ENCODE measurements around the gene FBXO10. TPM values are rescaled to one million over a fixed set of nuclear protein-coding genes. Genes with fewer than 3 reads are reported as not detected.

The FBXO10 gene
- total and polyA plus RNA-seq, 10 of the 15 experiments (the other 5 are each of a cell fraction or from before 2014, with no cell fraction given), result 1.6 to 17.2 (median 9.6) TPM

DNA sequence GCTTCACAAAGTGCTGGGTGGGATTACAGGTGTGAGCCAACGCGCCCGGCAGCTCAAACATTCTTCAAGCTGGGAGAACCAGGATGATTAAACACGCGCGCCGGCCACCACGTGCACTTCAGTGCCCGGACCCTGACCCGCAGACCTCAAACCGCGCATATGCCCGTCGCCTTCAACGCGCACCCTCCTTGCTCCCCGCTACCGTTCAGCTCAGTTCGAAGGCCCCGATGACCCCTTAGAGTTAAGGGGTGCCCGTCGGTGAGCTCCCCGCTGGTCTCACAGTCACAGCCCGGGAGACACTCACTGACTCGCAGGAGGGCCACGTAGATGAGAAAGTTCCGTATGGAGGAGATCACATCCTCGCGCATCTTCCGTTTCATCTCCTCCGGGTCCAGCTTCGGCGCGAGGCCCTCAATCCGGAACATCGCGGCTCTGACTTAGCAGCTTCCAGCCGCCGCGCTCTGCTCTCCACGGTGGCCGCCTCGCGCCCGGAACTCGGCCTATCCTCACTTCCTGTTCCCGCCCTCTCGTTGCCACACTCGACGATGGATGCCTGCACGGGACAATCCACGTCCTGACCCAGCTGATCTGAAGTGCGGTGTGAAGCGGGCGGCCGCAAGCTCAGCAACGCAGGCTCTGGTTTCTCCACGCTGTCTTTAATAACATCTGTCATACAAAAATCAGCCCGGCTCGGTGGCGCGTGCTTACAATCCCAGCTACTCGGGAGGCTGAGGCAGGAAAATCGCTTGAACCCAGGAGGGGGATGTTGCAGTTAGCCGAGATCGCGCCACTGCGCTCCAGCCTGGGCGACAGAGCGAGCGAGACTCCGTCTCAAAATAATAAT, 16.1 kb upstream of the FBXO10 start, which contains the start of gene TOMM5 (continued):
- TF ChIP-seq MYB (IDR thresholded peaks at IDR 0.05; ENCODE audit: borderline replicate concordance, low read depth, low read length) (no peak), TBL1XR1 (IDR thresholded peaks at IDR 0.05; ENCODE audit: low read depth, low read length) (no peak), FOXK2 (IDR thresholded peaks at IDR 0.05) (no peak), SMAD1 (IDR thresholded peaks at IDR 0.05; ENCODE audit: low read depth, partially characterized antibody) (no peak), TCF12 (IDR thresholded peaks at IDR 0.05; ENCODE audit: low read depth, low read length) (peak; percentile 59; the same call in 1 of the 2 replicates), ZBED1 (IDR thresholded peaks at IDR 0.05; ENCODE audit: borderline replicate concordance) (no peak), NFYB (IDR thresholded peaks at IDR 0.05; ENCODE audit: insufficient read depth, low read depth, low read length) (no peak), SMC3 (IDR thresholded peaks at IDR 0.05; ENCODE audit: borderline replicate concordance, low read length) (no peak), LARP7 (IDR thresholded peaks at IDR 0.05) (peak; percentile 85), ASH2L (IDR thresholded peaks at IDR 0.05; ENCODE audit: borderline replicate concordance, low read depth) (no peak), ATF7 (IDR thresholded peaks at IDR 0.05; ENCODE audit: low read depth) (peak; percentile 28; the same call in 1 of the 2 replicates), RBBP5 (conservative IDR thresholded peaks at IDR 0.05) (no peak), KLF5 (IDR thresholded peaks at IDR 0.05; ENCODE audit: partially characterized antibody) (peak; percentile 49), TCF3 (IDR thresholded peaks at IDR 0.05; ENCODE audit: borderline replicate concordance, insufficient read depth, low read depth, low read length) (no peak), IRF5 (IDR thresholded peaks at IDR 0.05; ENCODE audit: borderline replicate concordance) (no peak), SRF (IDR thresholded peaks at IDR 0.05; ENCODE audit: low read depth in 2 of 2, low read length in 2 of 2) (no peak), ZBTB4 (CRISPR knock-in tag; IDR thresholded peaks at IDR 0.05) (no peak), ZBTB40 (IDR thresholded peaks at IDR 0.05; ENCODE audit: borderline replicate concordance) (peak; percentile 93), RAD21 (IDR thresholded peaks at IDR 0.05; ENCODE audit: insufficient read depth, low read depth, low read length) (no peak), ZNF274 (IDR thresholded peaks at IDR 0.05; ENCODE audit: insufficient read depth, insufficient read length) (no peak)
- TF ChIP-seq, protein P1, sequence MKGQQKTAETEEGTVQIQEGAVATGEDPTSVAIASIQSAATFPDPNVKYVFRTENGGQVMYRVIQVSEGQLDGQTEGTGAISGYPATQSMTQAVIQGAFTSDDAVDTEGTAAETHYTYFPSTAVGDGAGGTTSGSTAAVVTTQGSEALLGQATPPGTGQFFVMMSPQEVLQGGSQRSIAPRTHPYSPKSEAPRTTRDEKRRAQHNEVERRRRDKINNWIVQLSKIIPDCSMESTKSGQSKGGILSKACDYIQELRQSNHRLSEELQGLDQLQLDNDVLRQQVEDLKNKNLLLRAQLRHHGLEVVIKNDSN (IDR thresholded peaks at IDR 0.05; ENCODE audit: borderline replicate concordance, extremely low read length, insufficient read depth, low read depth, low read length), result peak; percentile 36
